Germinal center (tissue), 1 donor: ENCODE data around the gene MOCS3.

ENCODE experiments used
- DNase-seq: peaks from one replicate; pipeline ENCODE4 v3.0.0; 2012; ENCODE audit warnings: mixed read lengths, low spot score

Gene MOCS3

GRCh38 chr20:50958615-50959542 is at the start of gene MOCS3:
Gene MOCS3, plus strand, starts transcription at chr20:50958818. Its CDS starts 25 bp downstream, at chr20:50958843.
- peak; percentile 77 for DNase-seq

- DNase-seq = no peak
Measured at GRCh38 chr20:50909413-50909812, 49.2 kb upstream of the MOCS3 start.

- no peak for DNase-seq
Measured at GRCh38 chr20:50911030-50911429, 47.6 kb upstream of the MOCS3 start.

GRCh38 chr20:50911716-50912115 is 46.9 kb upstream of the MOCS3 start:
- no peak for DNase-seq

- no peak for DNase-seq
Measured at GRCh38 chr20:50913690-50914375, 44.8 kb upstream of the MOCS3 start.

- no peak for DNase-seq
Measured at GRCh38 chr20:50915424-50915823, 43.2 kb upstream of the MOCS3 start.

- no peak for DNase-seq
Measured at GRCh38 chr20:50916257-50916656, 42.4 kb upstream of the MOCS3 start.

- no peak for DNase-seq
Measured at GRCh38 chr20:50916934-50917333, 41.7 kb upstream of the MOCS3 start.

GRCh38 chr20:50918403-50918802 is 40.2 kb upstream of the MOCS3 start:
- no peak for DNase-seq

- DNase-seq = no peak
Measured at GRCh38 chr20:50919567-50919966, 39.1 kb upstream of the MOCS3 start.

GRCh38 chr20:50920997-50921396 is 37.6 kb upstream of the MOCS3 start:
- DNase-seq = peak; percentile 43

- DNase-seq = no peak
Measured at GRCh38 chr20:50921803-50922501, 36.7 kb upstream of the MOCS3 start.

GRCh38 chr20:50924261-50924920 is 34.2 kb upstream of the MOCS3 start:
- no peak for DNase-seq

GRCh38 chr20:50926530-50926929 is 32.1 kb upstream of the MOCS3 start:
- no peak for DNase-seq

GRCh38 chr20:50928469-50928868 is 30.1 kb upstream of the MOCS3 start:
- no peak for DNase-seq

GRCh38 chr20:50929299-50930138 is 29.1 kb upstream of the MOCS3 start:
- peak; percentile 85 for DNase-seq

GRCh38 chr20:50930139-50930975 is 28.3 kb upstream of the MOCS3 start:
- no peak for DNase-seq

- DNase-seq = peak; percentile 58
Measured at GRCh38 chr20:50930976-50931305, 27.7 kb upstream of the MOCS3 start.

GRCh38 chr20:50931306-50932015 is 27.2 kb upstream of the MOCS3 start, which contains the start of gene ADNP:
Gene ADNP, minus strand, starts transcription at chr20:50931437. Its CDS starts 27,441 bp downstream, at chr20:50903996.
- DNase-seq = peak; percentile 76
